Mucosa of stomach (tissue), 1 donor: ENCODE data around the gene NBEA.

Experiments
- H3K27me3 ChIP-seq: one replicate; pipeline ENCODE4 v1.7.0; 2013; ENCODE audit warnings: mild to moderate bottlenecking, low read length; ENCODE audit not compliant: control insufficient read depth, insufficient read depth
- H3K36me3 ChIP-seq: one replicate; pipeline ENCODE4 v1.7.0; 2013; ENCODE audit warnings: low read length; ENCODE audit not compliant: control insufficient read depth, insufficient read depth
- H3K4me1 ChIP-seq: one replicate; pipeline ENCODE4 v1.7.0; 2013; ENCODE audit warnings: mild to moderate bottlenecking, low read length; ENCODE audit not compliant: control insufficient read depth, insufficient read depth
- H3K4me3 ChIP-seq: one replicate; pipeline ENCODE4 v1.7.0; 2013; ENCODE audit warnings: low read length
- H3K9ac ChIP-seq: one replicate; pipeline ENCODE4 v1.7.0; 2013; ENCODE audit warnings: mild to moderate bottlenecking, low read length, moderate library complexity
- H3K9me3 ChIP-seq: one replicate; pipeline ENCODE4 v1.7.0; 2013; ENCODE audit warnings: mild to moderate bottlenecking, low read length, moderate library complexity; ENCODE audit not compliant: control insufficient read depth
- donor health status: Pancreatic carcinoma.

The NBEA gene

DNA sequence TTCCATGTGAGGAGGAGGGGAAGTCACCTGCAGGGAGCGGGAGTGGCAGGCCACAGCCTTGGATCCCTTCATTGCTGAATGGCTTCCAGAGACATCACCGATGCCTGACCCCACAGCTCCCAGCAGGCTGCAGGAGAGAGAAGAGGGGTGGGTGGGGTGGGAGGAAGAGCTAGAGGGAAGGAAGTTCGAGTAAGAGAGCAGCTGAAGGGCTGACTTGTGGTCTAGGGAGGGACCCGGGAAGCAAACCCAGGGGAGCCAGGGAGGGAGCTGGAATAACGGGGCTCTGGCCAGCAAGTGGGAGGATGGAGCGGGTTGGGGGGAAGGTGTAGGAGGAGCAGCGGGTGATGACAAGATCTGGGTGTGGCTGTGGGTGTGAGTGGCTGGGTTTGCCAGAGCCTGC lies 764.2 kb downstream of the NBEA start:
- H3K9me3 ChIP-seq: no peaks in the 10 kb centered on the region
- H3K9ac ChIP-seq: no peak overlapping the region
- no peaks in the 10 kb centered on the region for H3K4me1 ChIP-seq
- H3K36me3 ChIP-seq: no peaks in the 10 kb centered on the region
- H3K27me3 ChIP-seq: no peaks in the 10 kb centered on the region
- H3K4me3 ChIP-seq: no peak overlapping the region

DNA sequence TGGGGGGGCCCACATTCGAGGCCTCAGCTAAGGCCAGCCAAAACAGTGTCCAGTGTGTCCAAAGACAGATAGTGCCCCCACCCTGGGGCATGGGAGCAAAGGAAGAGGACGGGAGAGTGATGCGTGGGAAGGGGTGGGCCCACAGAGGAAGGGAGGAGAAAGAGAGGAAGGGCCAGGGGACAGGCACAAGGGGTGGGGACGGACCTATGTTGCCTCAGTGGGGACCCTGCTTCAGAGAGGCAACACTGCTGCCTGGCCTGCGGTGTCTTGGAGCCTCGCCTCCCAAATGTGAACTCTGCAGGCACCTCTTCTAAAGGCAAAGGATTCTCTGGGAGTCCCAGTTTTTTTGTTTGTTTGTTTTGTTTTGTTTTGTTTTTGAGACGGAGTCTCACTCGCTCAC lies 764.7 kb downstream of the NBEA start:
- Histone ChIP-seq H3K4me3 (no peak overlapping the region), H3K9ac (no peak overlapping the region), H3K27me3 (no peaks in the 10 kb centered on the region), H3K9me3 (no peaks in the 10 kb centered on the region), H3K36me3 (no peaks in the 10 kb centered on the region), H3K4me1 (no peaks in the 10 kb centered on the region)

DNA sequence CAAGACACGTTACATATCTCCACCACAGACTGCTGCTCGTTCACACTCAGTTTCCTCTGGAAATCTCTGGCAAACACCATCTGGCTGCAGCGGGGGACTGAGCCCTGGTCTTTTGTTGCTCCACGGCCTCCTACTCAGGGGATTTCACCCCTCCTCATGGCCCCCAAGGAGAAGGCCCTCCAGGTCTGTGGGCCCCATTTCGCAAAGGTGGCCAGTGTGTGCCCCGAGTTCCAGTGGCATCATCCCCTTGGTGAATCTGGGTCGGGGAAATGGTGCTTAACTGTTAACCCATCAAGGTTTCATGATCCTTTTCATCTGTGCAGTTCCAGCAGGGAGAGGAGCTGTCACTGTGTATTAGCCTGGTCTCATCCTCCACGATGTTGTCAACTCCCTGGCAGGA lies 769.8 kb downstream of the NBEA start:
- Histone ChIP-seq H3K36me3 (no peaks in the 10 kb centered on the region), H3K9me3 (no peaks in the 10 kb centered on the region), H3K27me3 (no peaks in the 10 kb centered on the region), H3K9ac (no peak overlapping the region), H3K4me1 (peaks cover 6% of the 10 kb centered on the region), H3K4me3 (no peak overlapping the region)

DNA sequence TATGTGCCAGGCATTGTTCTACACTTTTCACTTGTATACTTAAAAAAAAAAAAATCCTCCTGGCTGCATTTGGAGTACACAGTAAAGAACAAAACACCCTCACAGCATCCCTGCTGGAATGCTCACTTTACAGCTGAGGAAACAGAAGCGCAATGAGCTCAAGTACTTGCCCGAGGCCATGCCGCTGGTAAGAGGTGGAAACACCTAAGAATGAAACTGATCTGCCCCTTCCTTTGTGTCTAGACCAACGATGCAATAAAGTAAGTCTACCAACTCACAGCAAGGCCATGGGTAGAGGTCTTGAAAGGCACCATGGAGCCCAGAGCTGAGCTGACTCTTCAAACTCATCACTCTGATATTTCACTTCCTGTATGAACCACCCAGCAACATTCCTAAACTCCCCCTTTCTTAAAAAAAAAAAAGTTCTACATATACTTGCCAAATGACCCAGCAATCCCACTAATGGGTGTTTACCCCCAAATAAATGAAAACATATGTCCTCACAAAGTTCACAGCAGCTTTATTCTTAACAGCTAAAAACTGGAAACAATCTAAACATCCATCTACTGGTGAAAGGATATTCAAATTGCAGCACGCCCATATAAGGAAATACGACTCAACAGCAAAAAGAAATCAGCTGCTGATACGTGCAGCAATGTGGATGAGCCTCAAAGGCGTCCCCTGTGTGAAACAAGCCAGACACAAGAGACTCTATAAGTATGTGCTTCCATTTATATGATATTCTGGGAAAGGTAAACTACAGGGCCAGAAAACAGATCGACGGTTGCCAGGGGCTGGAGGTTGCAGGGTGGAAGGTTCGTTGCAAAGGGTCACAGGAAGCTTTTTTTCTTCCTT lies 771.1 kb downstream of the NBEA start:
- Histone ChIP-seq H3K4me3 (no peak overlapping the region), H3K9ac (no peak overlapping the region), H3K27me3 (no peaks in the 10 kb centered on the region), H3K4me1 (peaks cover 6% of the 10 kb centered on the region), H3K9me3 (no peaks in the 10 kb centered on the region), H3K36me3 (no peaks in the 10 kb centered on the region)

DNA sequence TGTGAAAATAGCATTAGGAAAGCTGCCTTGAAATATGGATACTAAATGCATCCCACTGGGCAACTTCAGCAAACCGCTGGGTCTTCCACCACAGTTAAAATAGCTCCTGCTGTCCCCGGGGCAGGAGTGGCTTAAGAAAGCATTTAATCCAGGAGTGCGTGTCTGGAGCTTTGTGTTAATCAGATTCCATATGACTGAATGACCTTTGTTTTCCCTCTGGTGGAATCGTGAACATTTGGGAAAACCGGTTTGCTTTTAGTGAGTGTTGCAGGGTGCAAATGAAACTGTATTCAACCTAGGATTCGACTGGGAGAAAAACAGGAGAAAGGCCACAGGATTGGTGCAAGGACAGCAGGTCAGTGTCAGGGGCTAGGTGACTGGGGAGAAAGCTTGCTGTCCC lies 772.1 kb downstream of the NBEA start:
- Histone ChIP-seq H3K4me1 (peaks cover 6% of the 10 kb centered on the region), H3K9me3 (no peaks in the 10 kb centered on the region), H3K36me3 (no peaks in the 10 kb centered on the region), H3K9ac (no peak overlapping the region), H3K27me3 (no peaks in the 10 kb centered on the region), H3K4me3 (no peak overlapping the region)

DNA sequence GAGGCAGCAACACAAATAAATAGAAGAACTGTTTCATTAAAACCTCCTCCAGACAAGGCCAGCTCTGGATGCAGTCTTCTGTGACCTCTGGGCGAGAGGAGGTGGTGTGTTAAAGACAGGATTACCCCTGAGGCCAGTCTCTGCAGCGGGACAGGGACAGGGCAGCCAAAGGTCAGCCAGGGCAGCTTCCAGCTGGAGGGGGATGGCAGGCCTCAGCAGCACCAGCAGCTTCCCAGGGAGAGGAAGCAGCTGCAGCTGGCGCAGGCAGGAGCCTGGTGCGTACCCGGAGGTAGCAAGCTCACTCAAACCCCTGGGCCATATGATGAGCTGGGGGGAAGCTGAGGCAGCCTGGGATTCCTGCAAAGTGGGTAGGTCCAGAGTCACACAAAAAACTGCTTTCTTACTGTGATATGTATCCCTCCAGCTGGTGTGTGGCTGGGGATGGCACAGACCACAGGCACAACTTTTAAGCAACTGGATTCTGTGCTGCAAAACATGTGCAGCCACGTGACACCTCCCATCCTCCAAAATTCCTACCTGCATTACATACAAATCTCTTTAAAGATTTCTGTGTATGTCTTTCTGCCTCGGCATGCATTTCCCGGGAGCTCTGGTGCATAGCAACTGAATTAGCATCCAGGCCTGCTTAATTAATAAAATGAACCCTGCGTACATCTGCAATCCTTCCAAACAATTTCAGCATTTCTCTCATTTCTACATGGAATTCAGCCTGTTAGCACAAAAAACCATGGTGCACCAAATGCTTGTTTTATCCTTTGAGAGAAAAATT lies 772.7 kb downstream of the NBEA start:
- H3K36me3 ChIP-seq: no peaks in the 10 kb centered on the region
- no peaks in the 10 kb centered on the region for H3K9me3 ChIP-seq
- no peak overlapping the region for H3K9ac ChIP-seq
- no peak overlapping the region for H3K4me3 ChIP-seq
- no peaks in the 10 kb centered on the region for H3K27me3 ChIP-seq
- peaks cover 6% of the 10 kb centered on the region for H3K4me1 ChIP-seq

DNA sequence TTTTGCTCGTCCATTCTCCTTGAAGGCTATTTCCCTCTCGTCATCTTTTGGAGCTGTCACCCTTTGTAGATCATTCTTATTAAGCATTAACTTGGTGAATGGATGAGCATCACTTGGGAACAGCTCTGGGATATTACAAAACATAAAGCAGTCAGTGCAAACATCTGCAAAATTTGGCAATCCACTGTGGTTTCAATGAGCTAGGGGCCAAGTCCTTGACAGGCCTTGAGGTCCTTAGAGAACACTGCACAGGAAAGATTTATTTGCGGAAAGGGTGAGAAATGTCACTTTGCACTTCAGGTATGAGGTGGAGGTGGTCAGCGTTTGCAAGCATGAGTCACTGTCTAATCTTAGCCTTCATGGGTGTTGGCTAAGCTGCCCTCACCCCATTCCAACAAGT lies 774.1 kb downstream of the NBEA start:
- Histone ChIP-seq H3K36me3 (no peaks in the 10 kb centered on the region), H3K9me3 (no peaks in the 10 kb centered on the region), H3K4me3 (no peak overlapping the region), H3K4me1 (peaks cover 11% of the 10 kb centered on the region), H3K27me3 (no peaks in the 10 kb centered on the region), H3K9ac (no peak overlapping the region)

DNA sequence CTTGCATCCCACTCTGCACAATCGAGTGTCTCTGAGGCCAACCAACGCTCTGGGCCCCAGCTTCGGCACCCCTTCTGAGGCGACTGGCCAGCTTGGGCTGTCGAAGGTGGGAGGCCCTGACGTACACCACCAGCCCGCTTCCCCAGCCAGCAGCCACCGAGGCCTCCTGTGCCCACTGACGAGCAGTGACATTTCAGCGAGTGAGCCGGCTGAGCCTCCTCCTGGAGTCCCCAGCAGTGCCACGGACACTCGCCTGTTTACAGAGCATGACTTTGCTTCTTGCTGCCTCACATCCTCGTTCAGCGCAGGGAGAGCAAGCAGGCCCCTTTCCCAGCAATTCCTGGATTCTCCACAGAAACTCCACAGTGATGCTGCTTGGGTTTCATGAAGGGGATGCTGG lies 774.7 kb downstream of the NBEA start:
- Histone ChIP-seq H3K9ac (no peak overlapping the region), H3K4me3 (no peak overlapping the region), H3K36me3 (no peaks in the 10 kb centered on the region), H3K27me3 (no peaks in the 10 kb centered on the region), H3K4me1 (peaks cover 11% of the 10 kb centered on the region), H3K9me3 (no peaks in the 10 kb centered on the region)

DNA sequence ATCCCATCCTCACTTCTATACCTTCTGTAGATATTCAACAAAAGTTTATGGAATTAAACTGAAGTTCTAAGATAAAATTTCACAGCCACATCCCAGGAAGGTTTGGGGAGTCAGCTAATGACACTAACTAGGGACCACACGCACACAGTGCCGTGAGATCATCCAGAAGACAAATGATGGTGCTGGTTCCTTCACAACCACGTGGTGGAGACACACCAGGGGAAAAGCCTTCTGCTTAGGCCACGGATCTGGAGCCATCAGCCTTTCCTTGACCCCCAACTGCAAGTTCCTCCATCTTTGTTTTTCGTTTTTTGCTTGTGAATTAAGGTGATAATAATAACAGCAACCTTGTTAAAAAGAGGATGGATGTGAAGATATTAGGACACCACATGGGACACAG lies 776.0 kb downstream of the NBEA start:
- H3K27me3 ChIP-seq: no peaks in the 10 kb centered on the region
- no peak overlapping the region for H3K9ac ChIP-seq
- peaks cover 11% of the 10 kb centered on the region for H3K4me1 ChIP-seq
- no peak overlapping the region for H3K4me3 ChIP-seq
- H3K36me3 ChIP-seq: no peaks in the 10 kb centered on the region
- H3K9me3 ChIP-seq: no peaks in the 10 kb centered on the region

DNA sequence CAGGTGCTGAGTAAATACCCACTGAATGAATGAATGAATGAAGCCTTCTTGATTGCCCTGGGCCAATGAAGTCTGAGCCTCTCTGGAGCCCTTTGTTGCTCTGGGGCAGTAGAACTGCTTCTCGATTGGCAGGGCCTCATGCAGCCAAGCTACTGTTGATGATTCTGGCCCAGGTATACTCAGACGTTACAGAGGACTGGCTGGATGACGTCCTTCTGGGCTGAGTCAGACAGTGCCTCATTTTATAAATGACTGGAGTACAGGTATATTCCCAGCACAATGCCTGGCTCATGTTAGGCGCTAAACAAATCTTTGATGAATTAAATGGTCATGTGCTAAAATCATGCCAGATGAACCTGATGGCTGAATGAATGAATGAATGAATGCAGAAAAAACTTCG lies 778.2 kb downstream of the NBEA start:
- no peaks in the 10 kb centered on the region for H3K27me3 ChIP-seq
- H3K4me3 ChIP-seq: no peak overlapping the region
- H3K9me3 ChIP-seq: no peaks in the 10 kb centered on the region
- peaks cover 5% of the 10 kb centered on the region for H3K4me1 ChIP-seq
- H3K36me3 ChIP-seq: no peaks in the 10 kb centered on the region
- no peak overlapping the region for H3K9ac ChIP-seq

DNA sequence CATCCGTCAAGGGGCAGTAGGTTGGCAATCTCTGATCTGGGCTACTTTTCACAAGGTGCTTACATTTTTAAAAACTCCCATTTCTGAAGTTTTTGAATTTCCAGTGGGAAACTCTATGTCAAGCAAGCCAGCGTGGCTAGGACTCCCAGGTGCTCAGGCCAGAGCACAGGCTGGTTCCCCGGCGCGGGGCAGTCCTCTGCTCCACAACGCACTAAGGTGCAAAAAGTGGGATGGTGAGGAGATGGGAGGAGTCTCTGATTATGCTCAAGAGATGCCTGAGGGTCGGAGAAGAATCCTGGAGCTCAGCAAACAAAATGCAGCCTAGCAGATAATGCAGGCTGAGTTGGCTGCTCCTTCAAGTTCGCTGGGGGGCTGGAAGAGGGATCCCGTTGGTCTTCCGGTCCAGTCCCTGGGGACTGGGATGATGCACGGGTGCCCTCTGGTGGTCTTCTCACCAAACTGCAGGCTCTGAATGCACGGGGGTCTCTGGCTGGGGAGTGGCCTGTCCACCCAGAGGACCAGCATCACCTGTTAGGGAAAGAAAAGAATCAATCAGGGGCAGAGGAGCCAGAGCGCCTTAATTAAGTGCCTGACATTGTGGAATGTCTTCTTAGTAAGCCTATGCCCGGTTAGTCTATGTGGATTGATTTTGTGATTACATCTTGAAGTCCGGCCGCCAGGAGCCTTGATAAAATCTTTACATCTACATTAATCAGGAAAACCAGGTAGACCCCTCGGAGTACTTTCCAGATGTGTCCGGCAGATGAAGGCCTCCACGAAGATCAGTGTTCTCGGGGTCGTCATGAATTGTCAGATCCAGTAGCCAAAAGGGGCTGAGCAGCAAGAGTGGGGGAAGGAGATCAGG lies 778.9 kb downstream of the NBEA start:
- H3K4me1 ChIP-seq: peaks cover 5% of the 10 kb centered on the region
- no peak overlapping the region for H3K4me3 ChIP-seq
- H3K27me3 ChIP-seq: no peaks in the 10 kb centered on the region
- H3K36me3 ChIP-seq: no peaks in the 10 kb centered on the region
- H3K9ac ChIP-seq: no peak overlapping the region
- H3K9me3 ChIP-seq: no peaks in the 10 kb centered on the region
